GM18505 (cell line): ENCODE data around the gene SYN1.

ENCODE experiments used
- ATAC-seq: cut with Tn5 transposase; IDR thresholded peaks from one replicate; pipeline ENCODE4 v1.9.1; 2021; ENCODE audit not compliant: unreplicated experiment
- POLR2A ChIP-seq: IDR thresholded peaks from 4 replicates; pipeline ENCODE4 v1.6.1; 2011; ENCODE audit warnings: borderline replicate concordance; ENCODE audit not compliant: insufficient read depth, insufficient read length; ENCODE audit errors: extremely low read depth

The SYN1 gene

DNA sequence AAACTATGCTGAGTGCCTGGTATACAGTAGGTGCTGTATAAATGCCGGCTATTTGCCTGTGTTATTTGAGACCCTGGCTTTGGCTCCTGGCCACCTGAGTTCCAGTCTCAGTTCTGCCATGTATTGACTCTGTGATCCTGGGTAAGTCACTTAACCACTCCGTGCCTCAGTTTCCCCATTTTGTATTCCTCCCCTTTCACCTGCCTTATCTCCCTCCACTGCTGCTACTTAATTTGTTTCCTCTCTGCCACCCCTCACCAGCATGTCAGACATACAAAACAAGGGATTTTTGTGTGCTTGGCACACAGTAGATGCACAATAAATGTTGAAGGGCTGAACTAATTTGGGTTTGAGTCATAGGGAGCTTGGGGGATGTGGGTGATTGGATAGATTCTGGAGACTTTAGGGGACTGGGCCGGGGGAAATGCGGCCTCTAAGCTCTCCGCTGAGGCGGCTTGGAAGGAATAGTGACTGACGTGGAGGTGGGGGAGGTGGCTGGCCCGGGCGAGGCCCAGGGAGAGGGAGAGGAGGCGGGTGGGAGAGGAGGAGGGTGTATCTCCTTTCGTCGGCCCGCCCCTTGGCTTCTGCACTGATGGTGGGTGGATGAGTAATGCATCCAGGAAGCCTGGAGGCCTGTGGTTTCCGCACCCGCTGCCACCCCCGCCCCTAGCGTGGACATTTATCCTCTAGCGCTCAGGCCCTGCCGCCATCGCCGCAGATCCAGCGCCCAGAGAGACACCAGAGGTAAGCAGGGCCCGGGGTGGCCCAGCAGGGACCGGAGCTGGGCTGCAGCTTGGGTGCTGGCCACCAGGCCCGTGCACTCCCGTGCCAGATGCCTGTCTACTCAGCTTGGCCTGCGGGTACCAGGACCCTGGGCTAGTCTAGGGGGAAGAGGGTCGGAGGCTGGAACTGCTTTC lies 37.7 kb downstream of the SYN1 start, which contains the start of gene TIMP1:
Gene TIMP1 (plus strand): TSS at position 706 of the 917 bp plus-strand sequence. CDS start 980 bp downstream, outside the sequence.
- peak; percentile 84 for ATAC-seq
- TF ChIP-seq POLR2A: peak; percentile 70

DNA sequence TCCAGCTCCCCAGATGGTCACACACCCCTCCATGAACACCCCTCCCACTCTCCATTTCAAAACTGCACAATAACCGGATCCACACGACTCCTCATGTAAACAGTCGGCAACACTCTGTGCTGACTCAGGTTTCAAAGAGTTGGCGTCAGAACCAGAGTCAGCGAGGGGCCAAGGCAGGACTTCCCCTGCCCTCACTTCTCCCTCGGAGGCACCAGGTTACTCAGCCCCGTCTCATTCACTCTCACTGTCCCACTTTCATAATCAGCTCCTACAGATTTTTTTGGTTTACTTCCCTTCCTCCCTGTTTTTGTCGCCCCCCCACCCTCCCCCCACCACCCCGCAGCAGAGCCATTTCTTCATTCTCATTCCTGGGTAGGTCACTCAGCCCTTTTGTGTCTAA lies 40.1 kb downstream of the SYN1 start:
- ATAC-seq: no peak

DNA sequence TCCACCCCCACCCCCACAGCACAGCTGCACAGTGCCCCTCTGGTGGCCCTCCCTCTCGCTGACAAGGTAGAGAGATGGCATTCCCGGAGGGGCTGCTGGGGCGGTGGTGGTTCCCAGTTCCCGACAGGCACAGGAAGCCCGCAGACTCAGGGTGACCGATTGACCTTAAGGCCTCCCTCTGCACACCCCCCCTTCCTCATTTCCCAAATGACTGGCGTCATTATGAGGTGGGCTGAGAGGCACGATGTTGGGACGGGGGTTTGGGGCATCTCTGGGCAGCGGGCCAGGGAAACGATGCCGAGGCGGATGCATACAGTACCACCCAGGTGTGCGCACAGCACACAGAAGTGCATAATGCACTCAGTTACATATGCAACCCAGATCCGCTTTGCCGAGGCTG lies 41.0 kb downstream of the SYN1 start:
- no peak for TF ChIP-seq POLR2A
- ATAC-seq: no peak

More for the DNA sequence above, 40.1 kb downstream of the SYN1 start:
- no peak for TF ChIP-seq POLR2A

DNA sequence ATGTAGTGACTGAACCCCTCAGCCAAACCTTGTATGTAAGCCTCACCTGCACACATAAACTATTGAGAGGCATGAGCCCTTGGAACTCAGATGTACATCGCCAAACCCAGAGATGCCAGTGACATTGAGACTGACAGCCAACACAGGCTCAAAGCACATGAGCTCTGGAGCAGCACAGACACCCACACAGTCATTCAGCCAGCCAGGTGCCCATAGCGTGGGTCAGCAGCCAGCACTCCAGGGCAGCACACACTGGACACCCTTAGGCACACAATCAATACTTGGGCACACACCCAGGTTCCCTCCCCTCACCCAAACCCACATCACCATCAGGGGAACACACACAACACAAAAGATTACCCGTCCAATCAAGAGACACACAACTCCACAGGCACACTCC lies 41.8 kb downstream of the SYN1 start:
- no peak for ATAC-seq
- no peak for TF ChIP-seq POLR2A

DNA sequence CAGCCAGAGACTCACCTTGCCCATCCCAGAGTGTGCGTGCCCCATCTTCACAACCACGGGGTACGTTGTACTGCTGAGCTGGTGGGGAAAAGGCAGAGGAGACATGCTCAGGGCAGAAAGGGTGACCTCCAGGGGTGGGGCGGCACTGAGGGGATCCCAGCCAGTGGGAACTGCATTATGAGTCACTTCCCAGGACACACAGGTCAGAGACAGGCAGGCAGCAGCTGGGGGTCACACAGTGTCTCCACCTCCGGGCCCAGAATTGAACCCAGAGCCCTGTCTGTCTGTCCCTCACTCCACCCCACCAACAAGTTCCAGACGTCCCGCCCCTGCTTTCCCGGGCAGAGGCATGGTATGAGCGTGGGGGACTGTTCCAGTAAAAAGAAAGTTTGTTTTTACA lies 42.2 kb downstream of the SYN1 start:
- TF ChIP-seq POLR2A: no peak

GRCh38 chrX:47576021-47576898 lies 43.4 kb downstream of the SYN1 start:
- ATAC-seq: no peak
- no peak for TF ChIP-seq POLR2A

More for the DNA sequence above, 42.2 kb downstream of the SYN1 start:
- ATAC-seq: no peak

DNA sequence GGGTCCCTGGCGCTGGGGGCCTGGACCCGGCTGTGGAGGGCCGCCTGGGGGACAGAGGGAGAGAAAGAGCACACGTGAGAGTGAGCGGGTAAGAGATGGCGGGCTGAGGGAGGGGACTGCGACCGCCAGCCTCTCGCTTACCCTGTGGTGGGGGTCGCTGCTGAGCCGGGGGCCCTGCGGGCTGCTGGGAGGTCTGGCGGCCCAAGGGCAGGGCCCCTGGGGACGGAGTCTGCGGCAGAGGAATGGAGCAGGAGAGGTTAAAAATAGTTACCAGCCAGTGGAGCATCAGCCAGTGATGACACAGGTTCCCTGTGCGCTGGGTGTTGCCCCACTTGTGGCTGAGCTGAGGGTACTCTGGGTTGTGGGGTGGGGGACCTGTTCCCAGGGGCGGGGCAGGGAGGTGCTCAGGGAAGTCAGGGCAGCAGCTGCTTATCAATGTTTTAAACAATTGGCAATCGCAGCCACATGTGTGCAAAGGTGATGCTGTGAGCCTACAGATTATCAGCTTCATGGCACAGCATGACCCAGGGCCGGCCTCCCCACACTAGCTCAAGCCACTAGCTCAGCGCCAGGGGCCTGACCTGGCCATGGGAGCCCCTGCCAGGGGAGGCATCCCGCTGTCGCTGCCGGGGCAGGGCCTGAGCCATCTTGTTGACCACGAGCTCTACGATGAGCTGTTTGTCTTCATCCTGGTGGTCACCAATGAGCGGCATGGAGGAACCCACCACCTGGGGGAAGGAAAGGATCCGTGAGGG lies 44.9 kb downstream of the SYN1 start:
- ATAC-seq: no peak
- no peak for TF ChIP-seq POLR2A

DNA sequence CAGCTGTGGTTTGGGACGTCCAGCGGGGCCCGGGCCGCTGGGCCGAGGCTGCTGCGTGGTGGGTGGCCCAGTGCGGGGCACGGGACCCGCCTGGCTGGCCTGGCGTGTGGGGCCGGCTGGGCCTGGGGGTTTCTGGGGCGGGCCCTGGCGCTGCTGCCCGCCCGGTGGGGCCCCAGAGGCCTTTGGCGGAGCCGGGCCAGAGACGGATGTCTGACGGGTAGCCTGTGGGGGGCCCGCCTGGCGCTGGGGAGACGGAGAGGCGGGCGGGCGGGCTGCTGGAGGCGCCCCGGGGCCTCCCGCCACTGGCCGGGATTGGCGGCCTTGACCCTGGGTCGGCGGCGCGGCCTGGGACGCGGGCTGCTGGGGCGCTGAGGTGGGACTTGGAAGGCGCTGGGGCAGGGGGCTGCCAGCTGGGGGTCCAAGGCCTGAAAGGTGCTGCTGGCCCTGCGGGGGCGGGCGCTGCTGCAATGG lies 45.5 kb downstream of the SYN1 start:
- TF ChIP-seq POLR2A: no peak
- ATAC-seq: no peak

DNA sequence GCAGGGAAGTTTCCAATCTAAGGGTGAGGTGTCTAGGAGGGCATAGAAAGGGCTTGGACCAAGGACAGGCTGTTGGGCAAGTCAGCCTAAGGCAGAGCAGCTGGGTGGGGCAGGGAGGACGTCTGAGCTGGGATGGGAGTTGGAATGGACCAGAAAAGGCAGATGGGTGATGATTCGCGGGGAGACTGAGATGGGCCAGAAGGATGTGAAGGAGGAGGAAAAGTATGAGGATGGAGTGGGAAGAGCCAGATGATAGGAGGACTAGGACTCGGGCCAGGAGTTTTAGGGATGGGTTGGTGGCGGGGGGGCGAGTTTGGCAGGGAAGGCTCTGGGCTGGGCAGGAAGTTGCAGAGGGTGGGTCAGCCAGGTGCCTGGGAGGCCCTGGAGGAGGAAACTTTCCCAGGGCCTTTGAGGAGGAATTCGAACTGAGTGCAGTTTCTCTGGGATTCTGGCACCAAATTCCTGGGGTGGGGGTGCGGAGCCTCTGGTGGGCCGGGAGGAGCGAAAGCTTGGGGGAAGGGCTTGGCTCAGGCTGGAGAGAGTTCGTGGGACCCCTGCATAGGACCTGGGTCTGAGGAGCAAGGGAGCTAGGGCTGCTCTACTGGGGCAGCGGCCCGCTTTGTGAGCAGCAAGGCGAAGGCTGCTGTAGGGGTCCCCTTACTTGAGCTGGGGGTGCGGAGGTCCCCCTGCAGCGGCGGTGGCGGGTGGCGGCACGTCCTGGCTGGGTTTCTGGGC lies 46.1 kb downstream of the SYN1 start:
- no peak for ATAC-seq
- no peak for TF ChIP-seq POLR2A

DNA sequence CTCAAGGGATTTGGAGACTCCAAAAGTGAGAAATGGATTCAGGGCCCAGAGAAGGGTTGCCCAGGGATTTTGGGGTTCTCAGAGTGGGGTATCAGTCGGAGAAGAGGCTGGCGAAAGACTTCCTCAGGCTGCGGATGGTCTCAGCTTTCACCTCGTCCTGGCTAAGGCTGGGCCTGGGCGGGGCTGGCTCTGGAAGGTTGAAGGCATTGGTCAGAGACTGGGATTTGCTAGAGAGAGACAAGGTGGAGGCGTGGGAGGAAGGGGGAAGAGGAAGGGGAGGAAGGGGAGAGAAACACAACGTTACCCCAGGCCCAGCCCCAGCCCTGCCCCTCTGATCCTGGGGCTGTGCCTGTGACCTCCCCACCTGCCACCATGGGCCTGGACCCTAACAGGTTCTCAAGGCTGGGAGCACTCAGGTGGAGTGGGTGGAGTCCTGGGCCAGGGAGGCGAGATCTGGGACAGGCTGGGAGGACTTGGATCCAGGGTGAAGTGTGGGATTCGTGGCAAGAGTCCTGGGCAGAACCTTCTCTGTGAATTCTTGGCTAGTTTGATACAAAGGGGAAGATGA lies 46.8 kb downstream of the SYN1 start:
- ATAC-seq: no peak

GRCh38 chrX:47571896-47572295 lies 47.8 kb downstream of the SYN1 start:
- no peak for TF ChIP-seq POLR2A
- ATAC-seq: no peak

More for the DNA sequence above, 46.8 kb downstream of the SYN1 start:
- TF ChIP-seq POLR2A: no peak

DNA sequence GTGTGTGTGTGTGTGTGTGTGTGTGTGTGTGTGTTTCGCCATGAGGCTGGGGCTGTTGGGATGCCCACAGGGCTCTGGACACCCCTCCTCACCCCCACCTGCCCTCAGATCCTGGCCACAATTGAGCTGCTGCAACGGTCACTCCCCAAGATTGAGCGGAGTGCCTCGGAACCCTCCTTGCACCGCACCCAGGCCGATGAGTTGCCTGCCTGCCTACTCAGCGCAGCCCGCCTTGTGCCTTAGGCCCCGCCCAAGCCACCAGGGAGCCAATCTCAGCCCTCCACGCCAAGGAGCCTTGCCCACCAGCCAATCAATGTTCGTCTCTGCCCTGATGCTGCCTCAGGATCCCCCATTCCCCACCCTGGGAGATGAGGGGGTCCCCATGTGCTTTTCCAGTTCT lies 48.4 kb downstream of the SYN1 start:
- no peak for TF ChIP-seq POLR2A
- ATAC-seq: no peak
